ENCODE results near the gene PTGER3.

- TF ChIP-seq YY1 (IDR thresholded peaks at IDR 0.05; ENCODE audit: low read depth), result no peak
- TF ChIP-seq RAD21 (IDR thresholded peaks at IDR 0.05; ENCODE audit: low read depth), result no peak
- no peak for TF ChIP-seq TCF12 (IDR thresholded peaks at IDR 0.05; ENCODE audit: low read depth)
- no peak for TF ChIP-seq REST (IDR thresholded peaks at IDR 0.05; ENCODE audit: low read depth)
- no peak for TF ChIP-seq CEBPB (IDR thresholded peaks at IDR 0.05)
Measured at GRCh38 chr1:70947835-70948234, 99.8 kb downstream of the PTGER3 start.

Data from Ishikawa (cell line).